HepG2 (cell line): ENCODE results near the gene MRM2. TPM values are rescaled to one million over a fixed set of nuclear protein-coding genes. Genes with fewer than 3 reads are reported as not detected.

ENCODE experiments used
- AHR ChIP-seq: IDR thresholded peaks from 2 replicates; pipeline ENCODE4 v1.6.1; 2018; ENCODE audit warnings: missing genetic modification reagents, missing compliant biosample characterization
- BHLHE40 ChIP-seq: IDR thresholded peaks from 2 replicates; pipeline ENCODE4 v1.6.1; 2011; ENCODE audit warnings: low read length, improper control_type of control experiment
- GABPB1 ChIP-seq: IDR thresholded peaks from 2 replicates; pipeline ENCODE4 v1.6.1; 2016; ENCODE audit warnings: mild to moderate bottlenecking, missing genetic modification reagents, moderate library complexity, missing compliant biosample characterization
- HNRNPLL ChIP-seq: fragments of 200-400 bp; formaldehyde crosslinking; IDR thresholded peaks from 2 replicates; pipeline ENCODE4 v1.6.1; 2017; ENCODE audit warnings: mild to moderate bottlenecking, low read depth, low read length; ENCODE audit not compliant: poor library complexity, severe bottlenecking
- ISX ChIP-seq: sonication (generic); formaldehyde crosslinking; conservative IDR thresholded peaks from 2 replicates; pipeline ENCODE4 v1.5.0; 2020; ENCODE audit warnings: missing genetic modification reagents
- MAF1 ChIP-seq: sonication (generic); formaldehyde crosslinking; IDR thresholded peaks from 2 replicates; pipeline ENCODE4 v1.5.0; 2020; ENCODE audit warnings: missing genetic modification reagents, borderline replicate concordance
- MEIS1 ChIP-seq: sonication (generic); formaldehyde crosslinking; IDR thresholded peaks from 2 replicates; pipeline ENCODE4 v1.9.0; 2021; ENCODE audit warnings: mild to moderate bottlenecking, missing genetic modification reagents, moderate library complexity, borderline replicate concordance
- NFRKB ChIP-seq: fragments of 450-650 bp; IDR thresholded peaks from 2 replicates; pipeline ENCODE4 v1.6.1; 2017
- RARA ChIP-seq: IDR thresholded peaks from 2 replicates; pipeline ENCODE4 v1.6.1; 2016; ENCODE audit warnings: missing genetic modification reagents, missing compliant biosample characterization
- REPIN1 ChIP-seq: sonication (generic); formaldehyde crosslinking; IDR thresholded peaks from 2 replicates; pipeline ENCODE4 v1.8.0; 2022; ENCODE audit warnings: missing genetic modification reagents, low read depth, mild to moderate bottlenecking, borderline replicate concordance
- SIX4 ChIP-seq: sonication (generic); formaldehyde crosslinking; IDR thresholded peaks from 2 replicates; pipeline ENCODE4 v1.4.0; 2020; ENCODE audit warnings: missing genetic modification reagents
- THAP11 ChIP-seq: IDR thresholded peaks from 2 replicates; pipeline ENCODE4 v1.6.1; 2016; ENCODE audit warnings: missing biosample characterization, missing genetic modification reagents
- THRA ChIP-seq: sonication (generic); formaldehyde crosslinking; IDR thresholded peaks from 2 replicates; pipeline ENCODE4 v1.4.0; 2020; ENCODE audit warnings: missing genetic modification reagents, borderline replicate concordance
- ZBTB14 ChIP-seq: sonication (generic); formaldehyde crosslinking; IDR thresholded peaks from 2 replicates; pipeline ENCODE4 v1.4.0; 2020; ENCODE audit warnings: missing genetic modification reagents
- ZBTB20 ChIP-seq: sonication (generic); formaldehyde crosslinking; IDR thresholded peaks from 2 replicates; pipeline ENCODE4 v1.8.1; 2023; ENCODE audit warnings: missing genetic modification reagents, low read depth, mild to moderate bottlenecking, borderline replicate concordance
- ZBTB8A ChIP-seq: sonication (generic); formaldehyde crosslinking; IDR thresholded peaks from 2 replicates; pipeline ENCODE4 v1.4.0; 2020; ENCODE audit warnings: mild to moderate bottlenecking, low read depth, missing genetic modification reagents, borderline replicate concordance
- ZFP1 ChIP-seq: IDR thresholded peaks from 2 replicates; pipeline ENCODE4 v1.6.1; 2016
- ZFP41 ChIP-seq: sonication (generic); formaldehyde crosslinking; IDR thresholded peaks from 2 replicates; pipeline ENCODE4 v1.4.0; 2020; ENCODE audit warnings: mild to moderate bottlenecking, missing genetic modification reagents, borderline replicate concordance
- ZKSCAN1 ChIP-seq: fragments of 150-350 bp; IDR thresholded peaks from 2 replicates; pipeline ENCODE4 v1.6.1; 2014; ENCODE audit warnings: low read length
- ZNF326 ChIP-seq: sonication (generic); formaldehyde crosslinking; IDR thresholded peaks from 2 replicates; pipeline ENCODE4 v1.4.0; 2020; ENCODE audit warnings: missing genetic modification reagents, borderline replicate concordance
- ZNF441 ChIP-seq: sonication (generic); formaldehyde crosslinking; IDR thresholded peaks from 2 replicates; pipeline ENCODE4 v1.7.0; 2021; ENCODE audit warnings: missing genetic modification reagents, borderline replicate concordance
- polyA plus RNA-seq, 8 experiments: library from polyadenylated mRNA; depleted of rRNA in 3 of 8; stranded (reverse) in 7 of 8; unstranded in 1 of 8; fragments of >200 nt; fragmentation: Illumina TruSeq in 4 of 8; extraction: Trizol in 4 of 8; gene quantifications; 2 replicates each; pipeline versions ENCODE4 v1.2.1 to v1.2.3, GENCODE V29; 2011 to 2016; ENCODE audit warnings: low read depth in 4 of 8, missing spikeins in 1 of 8, mixed read lengths in 1 of 8; ENCODE audit not compliant: insufficient read depth in 1 of 8
- total RNA-seq, 5 experiments: library from RNA; depleted of rRNA; stranded (reverse); fragments of >200 nt; fragmentation: Illumina TruSeq; extraction: Trizol; gene quantifications; 2 replicates each; pipeline ENCODE4 v1.2.3, GENCODE V29; 2016; ENCODE audit warnings: low read depth in 1 of 5
- TF ChIP-seq, protein P1 (sequence below): sonication (generic); formaldehyde crosslinking; IDR thresholded peaks from 2 replicates; pipeline ENCODE4 v1.9.0; 2022; ENCODE audit warnings: low read depth, missing genetic modification reagents
- TF ChIP-seq, protein P2 (sequence below): sonication (generic); formaldehyde crosslinking; IDR thresholded peaks from 2 replicates; pipeline ENCODE4 v1.5.0; 2020; ENCODE audit warnings: missing genetic modification reagents, mild to moderate bottlenecking, borderline replicate concordance

The MRM2 gene
- total and polyA plus RNA-seq, 2 of the 13 experiments (the other 11 are each of a cell fraction or from before 2014, with no cell fraction given), result 13.2 to 34.2 TPM

DNA sequence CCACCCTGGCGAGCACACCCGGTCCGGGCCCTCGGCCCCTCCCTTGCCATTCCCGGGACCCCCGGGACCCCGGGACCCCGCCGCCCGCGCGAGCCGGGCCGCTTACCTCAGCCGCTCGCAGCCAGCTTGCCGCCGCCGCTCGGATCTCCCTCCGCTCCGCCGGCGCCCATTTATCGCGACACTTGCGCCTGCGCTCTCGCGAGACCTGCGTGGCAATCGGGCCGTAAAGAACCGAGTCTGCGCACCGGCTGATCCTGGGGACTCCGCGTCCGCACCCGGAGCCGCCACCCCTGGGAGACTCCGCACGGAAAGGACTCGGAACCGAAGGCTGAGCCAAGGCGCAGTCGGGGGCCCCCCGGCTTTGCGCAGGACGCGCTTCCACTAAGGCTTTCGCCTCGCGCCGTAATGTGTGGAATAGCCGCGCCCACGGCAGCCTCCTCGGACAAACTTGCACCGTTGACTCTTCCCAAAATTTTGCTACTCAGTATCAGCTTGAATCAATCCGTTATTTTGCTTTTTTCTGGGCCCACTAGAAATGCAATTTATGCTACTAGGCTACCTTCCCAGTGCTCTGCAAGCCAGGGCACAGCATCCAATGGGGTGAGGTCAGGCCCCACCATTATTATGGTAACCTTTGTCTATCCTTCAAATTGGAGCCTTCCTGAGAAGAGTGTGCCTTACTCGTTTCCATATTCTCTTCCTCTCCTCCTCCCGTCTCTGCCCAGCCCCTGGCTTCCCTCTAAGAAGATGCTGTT, 9.1 kb downstream of the MRM2 start, which contains the start of gene MAD1L1 (continued):
- TF ChIP-seq MAF1 (CRISPR knock-in tag) (no peak; the same call in 1 of the 2 replicates), THAP11 (CRISPR knock-in tag) (peak; percentile 80), ISX (0 out of 2 replicates have a peak, but pooled peaks have one; percentile 37), SIX4 (no peak), HNRNPLL (peak; percentile 98), BHLHE40 (no peak), ZKSCAN1 (no peak), ZBTB20 (CRISPR knock-in tag) (peak; percentile 70; the same call in 1 of the 2 replicates), RARA (no peak), THRA (CRISPR knock-in tag) (peak; percentile 57; the same call in 1 of the 2 replicates), GABPB1 (CRISPR knock-in tag) (peak; percentile 74; the same call in 1 of the 2 replicates), ZFP1 (CRISPR knock-in tag) (no peak), ZBTB14 (CRISPR knock-in tag) (0 out of 2 replicates have a peak, but pooled peaks have one; percentile 43), REPIN1 (CRISPR knock-in tag) (0 out of 2 replicates have a peak, but pooled peaks have one; percentile 53), NFRKB (no peak), ZNF441 (peak; percentile 75; the same call in 1 of the 2 replicates), ZFP41 (CRISPR knock-in tag) (no peak), AHR (CRISPR knock-in tag) (peak; percentile 69; the same call in 1 of the 2 replicates), ZBTB8A (CRISPR knock-in tag) (no peak), ZNF326 (no peak), MEIS1 (CRISPR knock-in tag) (peak; percentile 44; the same call in 1 of the 2 replicates)
- TF ChIP-seq, protein P1, sequence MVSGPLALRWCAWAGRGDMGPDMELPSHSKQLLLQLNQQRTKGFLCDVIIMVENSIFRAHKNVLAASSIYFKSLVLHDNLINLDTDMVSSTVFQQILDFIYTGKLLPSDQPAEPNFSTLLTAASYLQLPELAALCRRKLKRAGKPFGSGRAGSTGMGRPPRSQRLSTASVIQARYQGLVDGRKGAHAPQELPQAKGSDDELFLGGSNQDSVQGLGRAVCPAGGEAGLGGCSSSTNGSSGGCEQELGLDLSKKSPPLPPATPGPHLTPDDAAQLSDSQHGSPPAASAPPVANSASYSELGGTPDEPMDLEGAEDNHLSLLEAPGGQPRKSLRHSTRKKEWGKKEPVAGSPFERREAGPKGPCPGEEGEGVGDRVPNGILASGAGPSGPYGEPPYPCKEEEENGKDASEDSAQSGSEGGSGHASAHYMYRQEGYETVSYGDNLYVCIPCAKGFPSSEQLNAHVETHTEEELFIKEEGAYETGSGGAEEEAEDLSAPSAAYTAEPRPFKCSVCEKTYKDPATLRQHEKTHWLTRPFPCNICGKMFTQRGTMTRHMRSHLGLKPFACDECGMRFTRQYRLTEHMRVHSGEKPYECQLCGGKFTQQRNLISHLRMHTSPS (CRISPR knock-in tag), result no peak
- TF ChIP-seq, protein P2, sequence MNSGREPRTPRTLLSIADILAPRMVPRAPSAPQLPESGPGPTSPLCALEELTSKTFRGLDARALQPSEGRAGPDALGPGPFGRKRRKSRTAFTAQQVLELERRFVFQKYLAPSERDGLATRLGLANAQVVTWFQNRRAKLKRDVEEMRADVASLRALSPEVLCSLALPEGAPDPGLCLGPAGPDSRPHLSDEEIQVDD (CRISPR knock-in tag), result no peak
